Upper lobe of right lung (tissue), 1 donor: ENCODE results near the gene PNPO. TPM values are rescaled to one million over a fixed set of nuclear protein-coding genes. Genes with fewer than 3 reads are reported as not detected.

ENCODE experiments used
- total RNA-seq: library from RNA; stranded (reverse); fragmentation: NEBNext Ultra II Directional; extraction: Animal tissue kit (Norgen Biotek cat#: 25700); gene quantifications from one replicate; pipeline ENCODE4 v1.2.1, GENCODE V29; 2021
- donor health status: DM: no; HTN: yes; CAD: no; lungs with severe emphysema.

Gene PNPO
- total RNA-seq, 1 donor from 2014 or later, result 29.4 TPM

Other genes with a start within 250 kb of the PNPO start
- 14.7 TPM for gene TBKBP1, start 247.4 kb upstream of the PNPO start, total RNA-seq
- 3.9 TPM for gene TBX21, start 208.3 kb upstream of the PNPO start, total RNA-seq
- gene OSBPL7, start 119.8 kb upstream of the PNPO start, total RNA-seq, result 14.4 TPM
- gene MRPL10, start 110.0 kb upstream of the PNPO start, total RNA-seq, result 29.2 TPM
- 1.1 TPM for gene LRRC46, start 109.9 kb upstream of the PNPO start, total RNA-seq
- 30.5 TPM for gene SCRN2, start 100.3 kb upstream of the PNPO start, total RNA-seq
- 8.5 TPM for gene SP6, start 90.4 kb upstream of the PNPO start, total RNA-seq
- 16.9 TPM for gene SP2, start 45.3 kb upstream of the PNPO start, total RNA-seq
- gene PRR15L, start 16.3 kb downstream of the PNPO start, total RNA-seq, result 47.4 TPM
- gene CDK5RAP3, start 29.5 kb downstream of the PNPO start, total RNA-seq, result 140 TPM
- 24.5 TPM for gene COPZ2, start 96.2 kb downstream of the PNPO start, total RNA-seq
- gene NFE2L1, start 106.8 kb downstream of the PNPO start, total RNA-seq, result 201 TPM
- 34.0 TPM for gene CBX1, start 159.9 kb downstream of the PNPO start, total RNA-seq
- 20.8 TPM for gene SNX11, start 166.2 kb downstream of the PNPO start, total RNA-seq